CD14-positive monocyte (primary cell): ENCODE data around the gene PPEF1. TPM values are rescaled to one million over a fixed set of nuclear protein-coding genes. Genes with fewer than 3 reads are reported as not detected.

Experiments used
- DNase-seq, 3 donors: peaks; one replicate each; pipeline ENCODE4 v3.0.0-alpha.2; 2011 to 2022
- H2AFZ ChIP-seq: 2 replicates; pipeline ENCODE4 v1.6.0; 2012; ENCODE audit warnings: mild to moderate bottlenecking, low read depth, low read length, inconsistent platforms; ENCODE audit not compliant: insufficient read depth, poor library complexity, severe bottlenecking
- H3K27ac ChIP-seq, 2 donors: 1 replicate in 1 of 2; 2 replicates in 1 of 2; pipeline ENCODE4 v1.5.1; 2012 to 2013; ENCODE audit warnings: low read length in 2 of 2, control low read depth in 1 of 2, inconsistent platforms in 1 of 2, low read depth in 1 of 2, mild to moderate bottlenecking in 1 of 2
- H3K27me3 ChIP-seq, 2 donors: one replicate each; pipeline versions ENCODE4 v1.6.0 to v1.6.1; 2011 to 2013; ENCODE audit warnings: low read length in 2 of 2; ENCODE audit not compliant: control insufficient read depth in 2 of 2, insufficient read depth in 2 of 2
- H3K36me3 ChIP-seq, 2 donors: replicated peaks in 1 of 2; 1 replicate in 1 of 2; 2 replicates in 1 of 2; pipeline versions ENCODE4 v1.5.1 to v1.6.1; 2012 to 2013; ENCODE audit warnings: low read length in 2 of 2, control low read depth in 1 of 2, inconsistent platforms in 1 of 2, mild to moderate bottlenecking in 1 of 2; ENCODE audit not compliant: insufficient read depth in 2 of 2, control insufficient read depth in 1 of 2
- H3K4me1 ChIP-seq, 2 donors: 1 replicate in 1 of 2; 2 replicates in 1 of 2; pipeline versions ENCODE4 v1.5.1 to v1.6.1; 2012 to 2013; ENCODE audit warnings: low read length in 2 of 2, control low read depth in 1 of 2, inconsistent platforms in 1 of 2, mild to moderate bottlenecking in 1 of 2, moderate library complexity in 1 of 2; ENCODE audit not compliant: insufficient read depth in 2 of 2, control insufficient read depth in 1 of 2
- H3K4me2 ChIP-seq: replicated peaks from 2 replicates; pipeline ENCODE3; 2012; ENCODE audit warnings: low read length, moderate library complexity, mild to moderate bottlenecking; ENCODE audit not compliant: poor library complexity, severe bottlenecking; ENCODE audit errors: extremely low read depth
- H3K4me3 ChIP-seq, 3 experiments: fragments of 200-600 bp in 1 of 3; sonication (generic) in 1 of 3; replicated peaks in 1 of 3; 1 replicate in 2 of 3; 2 replicates in 1 of 3; pipeline ENCODE4 v1.5.1; 2011 to 2013; ENCODE audit warnings: low read length in 3 of 3, mild to moderate bottlenecking in 3 of 3, control low read depth in 2 of 3, low read depth in 2 of 3, inconsistent platforms in 1 of 3, moderate library complexity in 1 of 3
- H3K79me2 ChIP-seq: 2 replicates; pipeline ENCODE4 v1.6.0; 2012; ENCODE audit warnings: mild to moderate bottlenecking, control low read depth, inconsistent platforms, low read length, moderate library complexity; ENCODE audit not compliant: insufficient read depth
- H3K9ac ChIP-seq: 2 replicates; pipeline ENCODE4 v1.6.0; 2017; ENCODE audit warnings: low read length, mild to moderate bottlenecking; ENCODE audit not compliant: insufficient read depth, poor library complexity, severe bottlenecking
- H3K9me3 ChIP-seq, 2 donors: replicated peaks in 1 of 2; 1 replicate in 1 of 2; 2 replicates in 1 of 2; pipeline versions ENCODE4 v1.5.1 to v1.6.1; 2012 to 2013; ENCODE audit warnings: low read length in 2 of 2, control low read depth in 1 of 2; ENCODE audit not compliant: control insufficient read depth in 1 of 2, insufficient read depth in 1 of 2
- H4K20me1 ChIP-seq: 2 replicates; pipeline ENCODE4 v1.6.0; 2012; ENCODE audit warnings: mild to moderate bottlenecking, low read length, control low read depth, moderate library complexity; ENCODE audit not compliant: insufficient read depth
- H3K27ac Mint-ChIP-seq, 7 donors: one replicate each; pipeline ENCODE4 v1.8.0; 2020; ENCODE audit warnings: mild to moderate bottlenecking in 7 of 7, mixed read lengths in 7 of 7, moderate library complexity in 6 of 7, inconsistent platforms in 2 of 7
- H3K27me3 Mint-ChIP-seq, 3 donors: one replicate each; pipeline ENCODE4 v1.8.0; 2021 to 2022; ENCODE audit warnings: low read depth in 3 of 3, mild to moderate bottlenecking in 3 of 3, mixed read lengths in 3 of 3, moderate library complexity in 3 of 3, inconsistent platforms in 1 of 3
- H3K36me3 Mint-ChIP-seq, 2 donors: one replicate each; pipeline ENCODE4 v1.8.0; 2020; ENCODE audit warnings: mixed read lengths in 2 of 2, inconsistent platforms in 1 of 2, mild to moderate bottlenecking in 1 of 2
- H3K4me1 Mint-ChIP-seq: one replicate; pipeline ENCODE4 v1.8.0; 2020; ENCODE audit warnings: mild to moderate bottlenecking, mixed read lengths
- H3K4me3 Mint-ChIP-seq, 2 donors: one replicate each; pipeline ENCODE4 v1.8.0; 2020; ENCODE audit warnings: mild to moderate bottlenecking in 2 of 2, mixed read lengths in 2 of 2, moderate library complexity in 1 of 2
- H3K9me3 Mint-ChIP-seq, 7 donors: one replicate each; pipeline ENCODE4 v1.8.0; 2020 to 2022; ENCODE audit warnings: mixed read lengths in 7 of 7, mild to moderate bottlenecking in 6 of 7, moderate library complexity in 6 of 7, inconsistent platforms in 2 of 7
- CTCF ChIP-seq: fragments of 200-600 bp; IDR thresholded peaks from one replicate; pipeline ENCODE4 v1.8.0; 2022; ENCODE audit warnings: antibody characterized with exemption, mild to moderate bottlenecking
- WGBS: methylation state at CpG from one replicate; pipeline ENCODE4 v1.1.5; 2013; ENCODE audit warnings: missing lambda C conversion rate; ENCODE audit not compliant: insufficient coverage; 5-methylcytosine and 5-hydroxymethylcytosine counted together
- intact Hi-C, 2 donors: fragments of 100-400 bp; cut with micrococcal nuclease; formaldehyde crosslinking; loops; one replicate each; pipeline versions ENCODE4 v1.15.0 to v1.15.1; 2023
- polyA plus RNA-seq, 3 donors: library from polyadenylated mRNA; depleted of rRNA in 1 of 3; unstranded in 2 of 3; stranded (reverse) in 1 of 3; fragments of 300-500 nt in 2 of 3; fragments of >200 nt in 1 of 3; fragmentation: Illumina TruSeq in 2 of 3; gene quantifications; 1 replicate in 2 of 3; 2 replicates in 1 of 3; pipeline ENCODE4 v1.2.3, GENCODE V29; 2012 to 2021

Gene PPEF1
- polyA plus RNA-seq, 3 donors: 0.26 to 0.32 TPM; not detected in 1

- no peak overlapping the region for H3K27ac Mint-ChIP-seq
- intact Hi-C loops: no loop called here
- Histone ChIP-seq H3K4me2 (no peak overlapping the region), H3K4me1 (no peaks in the 10 kb centered on the region), H3K36me3 (no peaks in the 10 kb centered on the region), H3K4me3 (no peak overlapping the region), H3K79me2 (no peaks in the 10 kb centered on the region), H4K20me1 (no peaks in the 10 kb centered on the region), H3K9me3 (no peaks in the 10 kb centered on the region), H3K27me3 (peaks cover 0 to 5% of the 10 kb centered on the region in 2 donors), H3K9ac (no peak overlapping the region), H3K27ac (no peak overlapping the region), H2AFZ (no peak overlapping the region)
- H3K27me3 Mint-ChIP-seq: peaks cover 0 to 12% (median 11%) of the 10 kb centered on the region in 3 donors
- no peaks in the 10 kb centered on the region for H3K36me3 Mint-ChIP-seq
- DNase-seq: no peak
- WGBS: no CpG with 5 or more reads among the region's 3 CpGs
- TF ChIP-seq CTCF: no peak
- no peak overlapping the region for H3K4me3 Mint-ChIP-seq
- peaks cover 0 to 3% (median 0%) of the 10 kb centered on the region in 7 donors for H3K9me3 Mint-ChIP-seq
- peaks cover 2% of the 10 kb centered on the region for H3K4me1 Mint-ChIP-seq
Observed at GRCh38 chrX:18709833-18710232, 2.4 kb downstream of the PPEF1 start.

GRCh38 chrX:18714910-18715309 lies 7.5 kb downstream of the PPEF1 start:
- H3K4me1 Mint-ChIP-seq: no peaks in the 10 kb centered on the region
- H3K36me3 Mint-ChIP-seq: no peaks in the 10 kb centered on the region
- Histone ChIP-seq H3K9ac (no peak overlapping the region), H3K4me2 (no peak overlapping the region), H3K79me2 (no peaks in the 10 kb centered on the region), H4K20me1 (no peaks in the 10 kb centered on the region), H3K9me3 (no peaks in the 10 kb centered on the region), H3K4me1 (no peaks in the 10 kb centered on the region), H3K27ac (no peak overlapping the region), H2AFZ (no peak overlapping the region), H3K4me3 (no peak overlapping the region), H3K27me3 (peaks cover 2 to 3% of the 10 kb centered on the region in 2 donors), H3K36me3 (no peaks in the 10 kb centered on the region)
- no peak for DNase-seq
- WGBS: 96% methylated on average over 8 of the region's 9 CpGs
- intact Hi-C loops: no loop called here
- H3K27ac Mint-ChIP-seq: no peak overlapping the region
- no peak overlapping the region for H3K4me3 Mint-ChIP-seq
- peaks cover 0 to 7% (median 7%) of the 10 kb centered on the region in 3 donors for H3K27me3 Mint-ChIP-seq
- TF ChIP-seq CTCF: no peak
- H3K9me3 Mint-ChIP-seq: peaks cover 0 to 3% (median 2%) of the 10 kb centered on the region in 7 donors
